GM13977 (cell line): ENCODE results near the gene PTPRK.
"Not testable (repeated sequence)": the region's sequence is repeated elsewhere in the genome, so short reads cannot be mapped to it uniquely, and the experiment has no call there.

Source experiments
- DNase-seq: peaks from one replicate; pipeline ENCODE4 v3.0.0; 2012; ENCODE audit warnings: low spot score
- in situ Hi-C: fragments of 300-500 bp; cut with MboI; formaldehyde crosslinking; loops from one replicate; pipeline ENCODE4 v1.12.0; 2022; ENCODE audit warnings: low sequenced_read_pairs, low pct_unique_long_range_greater_than_20kb, mixed read lengths, inconsistent platforms; ENCODE audit not compliant: unreplicated experiment
- TF ChIP-seq, protein P1 (sequence below): IDR thresholded peaks from 2 replicates; pipeline ENCODE4 v1.5.1; 2012; ENCODE audit warnings: mild to moderate bottlenecking, control low read depth; ENCODE audit not compliant: insufficient read depth; ENCODE audit errors: extremely low read depth, missing control alignments

Gene PTPRK

DNA sequence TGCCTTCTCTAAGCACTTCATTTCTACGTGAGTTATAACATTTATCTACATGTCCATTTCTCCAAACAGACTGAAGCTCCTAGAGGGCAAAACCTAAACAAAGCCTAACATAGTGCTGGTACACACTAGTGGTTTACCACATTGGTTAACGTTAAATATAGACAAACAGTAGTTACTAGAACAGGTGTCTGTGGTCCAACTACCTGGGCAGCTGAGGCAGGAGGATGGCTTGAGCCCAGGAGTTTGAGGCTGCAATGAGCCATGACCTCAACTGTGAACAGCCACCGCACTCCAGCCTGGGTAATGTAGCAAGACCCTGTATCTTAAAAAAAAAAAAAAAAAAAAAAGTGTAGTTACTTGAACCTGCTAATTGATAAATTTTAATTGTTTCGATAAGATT lies 26.5 kb downstream of the PTPRK start:
- in situ Hi-C loops = no loop called here
- TF ChIP-seq, protein P1, sequence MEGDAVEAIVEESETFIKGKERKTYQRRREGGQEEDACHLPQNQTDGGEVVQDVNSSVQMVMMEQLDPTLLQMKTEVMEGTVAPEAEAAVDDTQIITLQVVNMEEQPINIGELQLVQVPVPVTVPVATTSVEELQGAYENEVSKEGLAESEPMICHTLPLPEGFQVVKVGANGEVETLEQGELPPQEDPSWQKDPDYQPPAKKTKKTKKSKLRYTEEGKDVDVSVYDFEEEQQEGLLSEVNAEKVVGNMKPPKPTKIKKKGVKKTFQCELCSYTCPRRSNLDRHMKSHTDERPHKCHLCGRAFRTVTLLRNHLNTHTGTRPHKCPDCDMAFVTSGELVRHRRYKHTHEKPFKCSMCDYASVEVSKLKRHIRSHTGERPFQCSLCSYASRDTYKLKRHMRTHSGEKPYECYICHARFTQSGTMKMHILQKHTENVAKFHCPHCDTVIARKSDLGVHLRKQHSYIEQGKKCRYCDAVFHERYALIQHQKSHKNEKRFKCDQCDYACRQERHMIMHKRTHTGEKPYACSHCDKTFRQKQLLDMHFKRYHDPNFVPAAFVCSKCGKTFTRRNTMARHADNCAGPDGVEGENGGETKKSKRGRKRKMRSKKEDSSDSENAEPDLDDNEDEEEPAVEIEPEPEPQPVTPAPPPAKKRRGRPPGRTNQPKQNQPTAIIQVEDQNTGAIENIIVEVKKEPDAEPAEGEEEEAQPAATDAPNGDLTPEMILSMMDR = no peak
- DNase-seq = no peak

DNA sequence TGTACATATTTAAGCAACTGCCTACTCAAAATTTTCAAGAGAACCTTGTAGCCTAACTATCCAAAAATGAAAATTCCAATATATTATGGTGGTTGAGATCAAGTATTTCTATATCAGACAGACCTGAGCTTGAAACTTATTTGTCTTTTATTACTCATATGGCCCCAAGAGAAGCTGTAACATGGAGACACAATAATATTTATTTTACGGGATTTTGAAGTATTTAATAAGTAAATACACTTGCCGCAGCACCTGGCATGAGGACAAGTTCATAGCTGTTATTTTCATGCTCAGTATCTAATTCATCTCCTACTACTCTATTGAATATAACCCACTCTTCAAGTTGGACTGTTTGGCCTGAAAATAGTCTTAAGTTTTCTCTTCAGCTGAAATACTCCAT lies 28.0 kb downstream of the PTPRK start:
- TF ChIP-seq, protein P1 = no peak
- DNase-seq = no peak
- in situ Hi-C loops = no loop called here

DNA sequence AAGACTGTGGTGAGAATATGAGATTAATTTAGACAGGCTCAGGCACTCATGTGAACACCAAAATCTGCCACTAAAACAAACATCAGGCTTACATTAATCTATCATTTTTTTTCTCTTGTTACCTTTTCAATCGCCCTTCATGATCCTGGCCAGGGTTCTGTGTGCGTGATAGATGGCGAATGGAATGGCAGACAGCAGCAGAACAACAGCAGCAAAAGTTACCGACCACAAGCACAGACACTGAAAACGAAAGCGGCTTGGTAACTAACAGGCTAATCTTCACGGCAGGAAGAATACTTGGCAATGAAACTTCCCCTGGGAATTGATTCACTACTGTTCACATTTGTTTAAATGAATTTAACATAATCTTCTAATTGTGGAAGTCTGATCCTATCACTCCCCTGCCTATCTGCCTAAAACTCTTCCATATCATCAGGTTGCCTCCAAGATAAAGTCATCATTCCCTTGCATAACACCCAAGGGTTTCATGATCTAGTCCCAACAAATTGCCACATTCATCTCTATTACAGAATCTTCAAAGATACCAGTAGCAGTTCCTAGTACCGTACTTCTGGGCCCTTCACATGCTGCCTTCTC lies 28.7 kb downstream of the PTPRK start:
- in situ Hi-C loops = no loop called here
- TF ChIP-seq, protein P1 = no peak

DNA sequence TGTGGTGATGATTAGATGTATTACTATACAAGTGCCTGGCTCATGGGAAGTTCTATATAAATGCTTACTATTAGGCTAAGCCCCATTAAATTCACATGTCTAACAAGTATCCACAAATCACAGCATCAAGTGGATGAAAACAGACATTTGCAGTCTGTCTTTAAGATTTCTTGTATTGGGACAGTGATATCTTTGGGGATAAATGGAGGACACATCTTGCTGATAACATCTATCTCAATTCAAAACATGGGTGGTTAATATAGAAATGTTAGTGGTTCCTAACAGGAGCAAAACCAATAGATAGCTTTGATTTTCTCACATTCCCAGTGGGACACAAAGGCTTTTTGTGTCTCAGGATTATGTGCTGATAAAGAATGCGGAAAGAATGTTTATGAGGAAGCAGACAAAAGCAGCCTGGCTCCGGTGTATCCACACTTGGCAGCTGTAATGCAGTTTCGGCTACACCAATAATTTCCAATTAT lies 29.3 kb downstream of the PTPRK start:
- TF ChIP-seq, protein P1 = no peak
- no peak for DNase-seq
- in situ Hi-C loops = no loop called here

More for the DNA sequence above, 28.7 kb downstream of the PTPRK start:
- no peak for DNase-seq

DNA sequence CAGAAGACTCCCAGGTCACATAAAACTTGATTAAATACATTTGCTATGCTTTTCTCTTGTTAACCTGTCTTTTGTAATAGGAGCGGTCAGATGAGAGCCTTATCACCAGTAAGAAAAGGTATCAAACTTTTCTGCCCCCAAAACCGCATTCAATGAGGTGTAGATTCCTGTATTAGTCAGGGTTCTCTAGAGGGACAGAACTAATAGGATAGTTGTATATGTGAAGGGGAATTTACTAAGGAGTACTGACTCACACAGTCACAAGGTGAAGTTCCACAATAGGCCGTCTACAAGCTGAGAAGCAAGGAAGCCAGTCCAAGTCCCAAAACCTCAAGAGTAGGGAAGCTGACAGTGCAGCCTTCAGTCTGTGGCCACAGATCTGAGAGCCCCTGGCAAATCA lies 32.7 kb downstream of the PTPRK start:
- in situ Hi-C loops = no loop called here
- no peak for DNase-seq

DNA sequence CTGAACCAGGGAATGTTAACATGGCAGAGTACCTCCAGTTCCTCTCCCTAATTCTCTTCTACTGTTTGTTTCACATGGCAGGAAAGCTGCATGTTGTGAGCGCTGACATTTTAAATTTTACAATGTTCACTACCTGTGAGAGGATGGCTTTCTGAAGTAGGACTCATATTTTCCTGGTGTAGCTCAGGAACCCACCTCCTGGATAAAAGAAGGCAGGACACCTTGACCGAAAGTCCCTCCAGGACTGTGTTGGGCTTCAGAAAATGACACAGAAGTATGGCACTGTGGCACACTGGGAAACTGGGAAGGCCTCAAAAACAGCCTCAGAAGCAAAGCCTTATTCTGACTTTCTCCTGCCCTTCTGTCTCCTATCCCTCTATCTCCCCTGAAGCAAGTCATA lies 33.3 kb downstream of the PTPRK start:
- in situ Hi-C loops = no loop called here
- DNase-seq = no peak
- TF ChIP-seq, protein P1 = no peak

More for the DNA sequence above, 32.7 kb downstream of the PTPRK start:
- TF ChIP-seq, protein P1 = no peak

DNA sequence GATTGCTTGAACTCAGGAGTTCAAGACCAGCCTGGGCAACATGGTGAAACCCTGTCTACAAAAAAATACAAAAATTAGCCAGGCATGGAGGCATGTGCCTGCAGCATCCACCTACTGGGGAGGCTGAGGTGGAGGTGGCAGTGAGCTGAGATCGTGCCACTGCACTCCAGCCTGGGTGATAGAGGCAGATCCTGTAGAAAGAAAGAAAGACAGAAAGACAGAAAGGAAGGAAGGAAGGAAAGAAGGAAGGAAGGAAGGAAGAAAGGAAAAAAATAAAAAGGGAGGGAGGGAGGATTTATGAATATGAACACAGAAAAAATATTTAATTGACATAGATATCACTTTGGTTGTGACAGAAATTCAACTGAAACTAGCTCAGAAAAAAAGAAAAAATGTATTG lies 33.8 kb downstream of the PTPRK start:
- in situ Hi-C loops, DNase-seq: not testable (repeated sequence)
